ENCODE measurements around the gene CELA1. TPM values are rescaled to one million over a fixed set of nuclear protein-coding genes. Genes with fewer than 3 reads are reported as not detected.

The CELA1 gene
- polyA plus RNA-seq, 3 donors, result 0.67 to 3.0 TPM; not detected in 1

- H3K9me3 ChIP-seq (replicated peaks in 1 of 2; ENCODE audit: control insufficient read depth in 1 of 2, insufficient read depth in 1 of 2, low read length in 2 of 2), result no peaks in the 10 kb centered on the region
- H3K4me3 ChIP-seq (replicated peaks in 1 of 3; ENCODE audit: low read depth in 2 of 3, low read length in 3 of 3), result no peak overlapping the region
- no peak overlapping the region for H3K4me3 Mint-ChIP-seq
- no peaks in the 10 kb centered on the region for H3K27me3 ChIP-seq (ENCODE audit: control insufficient read depth in 2 of 2, insufficient read depth in 2 of 2, low read length in 2 of 2)
- peaks cover 6% of the 10 kb centered on the region for H4K20me1 ChIP-seq (ENCODE audit: insufficient read depth, low read length)
- peaks cover 15% of the 10 kb centered on the region for H3K4me1 Mint-ChIP-seq
- TF ChIP-seq, protein P1, sequence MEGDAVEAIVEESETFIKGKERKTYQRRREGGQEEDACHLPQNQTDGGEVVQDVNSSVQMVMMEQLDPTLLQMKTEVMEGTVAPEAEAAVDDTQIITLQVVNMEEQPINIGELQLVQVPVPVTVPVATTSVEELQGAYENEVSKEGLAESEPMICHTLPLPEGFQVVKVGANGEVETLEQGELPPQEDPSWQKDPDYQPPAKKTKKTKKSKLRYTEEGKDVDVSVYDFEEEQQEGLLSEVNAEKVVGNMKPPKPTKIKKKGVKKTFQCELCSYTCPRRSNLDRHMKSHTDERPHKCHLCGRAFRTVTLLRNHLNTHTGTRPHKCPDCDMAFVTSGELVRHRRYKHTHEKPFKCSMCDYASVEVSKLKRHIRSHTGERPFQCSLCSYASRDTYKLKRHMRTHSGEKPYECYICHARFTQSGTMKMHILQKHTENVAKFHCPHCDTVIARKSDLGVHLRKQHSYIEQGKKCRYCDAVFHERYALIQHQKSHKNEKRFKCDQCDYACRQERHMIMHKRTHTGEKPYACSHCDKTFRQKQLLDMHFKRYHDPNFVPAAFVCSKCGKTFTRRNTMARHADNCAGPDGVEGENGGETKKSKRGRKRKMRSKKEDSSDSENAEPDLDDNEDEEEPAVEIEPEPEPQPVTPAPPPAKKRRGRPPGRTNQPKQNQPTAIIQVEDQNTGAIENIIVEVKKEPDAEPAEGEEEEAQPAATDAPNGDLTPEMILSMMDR (IDR thresholded peaks at IDR 0.05), result no peak
- intact Hi-C loops (cut with micrococcal nuclease), result no loop called here
- H2AFZ ChIP-seq (ENCODE audit: insufficient read depth, low read depth, low read length, poor library complexity, severe bottlenecking), result no peak overlapping the region
- peaks cover 0 to 4% (median 0%) of the 10 kb centered on the region in 3 donors for H3K27me3 Mint-ChIP-seq (ENCODE audit: low read depth in 3 of 3)
- WGBS (ENCODE audit: insufficient coverage), result 96% methylated on average over 4 of the region's 11 CpGs
- peaks cover 5 to 7% of the 10 kb centered on the region in 2 donors for H3K4me1 ChIP-seq (ENCODE audit: control insufficient read depth in 1 of 2, insufficient read depth in 2 of 2, low read length in 2 of 2)
- no peak overlapping the region for H3K4me2 ChIP-seq (replicated peaks; ENCODE audit: extremely low read depth, low read length, poor library complexity, severe bottlenecking)
- no peak overlapping the region for H3K27ac Mint-ChIP-seq
- peaks cover 56 to 96% of the 10 kb centered on the region in 2 donors for H3K36me3 ChIP-seq (replicated peaks in 1 of 2; ENCODE audit: control insufficient read depth in 1 of 2, insufficient read depth in 2 of 2, low read length in 2 of 2)
- H3K27ac ChIP-seq (ENCODE audit: low read depth in 1 of 2, low read length in 2 of 2), result no peak overlapping the region
- no peak for DNase-seq
- no peaks in the 10 kb centered on the region for H3K79me2 ChIP-seq (ENCODE audit: insufficient read depth, low read length)
- peaks cover 0 to 16% (median 9%) of the 10 kb centered on the region in 7 donors for H3K9me3 Mint-ChIP-seq
- H3K9ac ChIP-seq (ENCODE audit: insufficient read depth, low read length, poor library complexity, severe bottlenecking), result no peak overlapping the region
- peaks cover 89 to 96% of the 10 kb centered on the region in 2 donors for H3K36me3 Mint-ChIP-seq
These were observed 30.9 kb upstream of the CELA1 start for GRCh38 chr12:51377099-51377984.

DNA sequence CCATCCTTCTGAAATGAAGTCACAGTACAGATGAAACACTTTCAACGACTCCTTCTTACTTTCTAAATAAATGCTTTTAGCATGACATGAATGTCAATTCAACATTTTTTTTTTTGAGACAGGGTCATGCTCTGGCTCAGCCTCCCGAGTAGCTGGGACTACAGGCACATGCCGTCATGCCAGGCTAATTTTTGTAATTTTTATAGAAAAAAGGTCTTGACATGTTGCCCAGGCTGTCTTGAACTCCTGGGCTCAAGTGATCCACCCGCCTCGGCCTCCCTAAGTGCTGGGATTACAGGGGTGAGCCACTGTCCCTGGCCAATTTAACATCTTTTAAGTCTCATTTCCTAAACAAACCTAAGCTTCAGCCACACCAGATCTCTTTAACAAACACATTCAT is 28.4 kb upstream of the CELA1 start:
- Histone ChIP-seq H3K4me3 (replicated peaks in 1 of 3; ENCODE audit: low read depth in 2 of 3, low read length in 3 of 3) (no peak overlapping the region), H2AFZ (ENCODE audit: insufficient read depth, low read depth, low read length, poor library complexity, severe bottlenecking) (no peak overlapping the region), H3K36me3 (replicated peaks in 1 of 2; ENCODE audit: control insufficient read depth in 1 of 2, insufficient read depth in 2 of 2, low read length in 2 of 2) (peaks cover 45 to 90% of the 10 kb centered on the region in 2 donors), H3K4me1 (ENCODE audit: control insufficient read depth in 1 of 2, insufficient read depth in 2 of 2, low read length in 2 of 2) (peaks cover 5 to 8% of the 10 kb centered on the region in 2 donors), H3K9ac (ENCODE audit: insufficient read depth, low read length, poor library complexity, severe bottlenecking) (no peak overlapping the region), H3K4me2 (replicated peaks; ENCODE audit: extremely low read depth, low read length, poor library complexity, severe bottlenecking) (no peak overlapping the region), H4K20me1 (ENCODE audit: insufficient read depth, low read length) (peaks cover 6% of the 10 kb centered on the region), H3K79me2 (ENCODE audit: insufficient read depth, low read length) (no peaks in the 10 kb centered on the region), H3K9me3 (replicated peaks in 1 of 2; ENCODE audit: control insufficient read depth in 1 of 2, insufficient read depth in 1 of 2, low read length in 2 of 2) (no peaks in the 10 kb centered on the region), H3K27ac (ENCODE audit: low read depth in 1 of 2, low read length in 2 of 2) (no peak overlapping the region), H3K27me3 (ENCODE audit: control insufficient read depth in 2 of 2, insufficient read depth in 2 of 2, low read length in 2 of 2) (no peaks in the 10 kb centered on the region)
- intact Hi-C loops (cut with micrococcal nuclease), result no loop called here
- DNase-seq, result no peak
- TF ChIP-seq, protein P1 (IDR thresholded peaks at IDR 0.05), result no peak
- H3K27me3 Mint-ChIP-seq (ENCODE audit: low read depth in 3 of 3), result peaks cover 0 to 4% (median 0%) of the 10 kb centered on the region in 3 donors
- H3K4me1 Mint-ChIP-seq, result peaks cover 15% of the 10 kb centered on the region
- no peak overlapping the region for H3K4me3 Mint-ChIP-seq
- no peak overlapping the region for H3K27ac Mint-ChIP-seq
- H3K36me3 Mint-ChIP-seq, result peaks cover 86 to 93% of the 10 kb centered on the region in 2 donors
- peaks cover 0 to 16% (median 9%) of the 10 kb centered on the region in 7 donors for H3K9me3 Mint-ChIP-seq
- WGBS (ENCODE audit: insufficient coverage), result 100% methylated on average over 3 of the region's 5 CpGs

Measured in CD14-positive monocyte (primary cell).